EL (cell line): ENCODE results near the gene RNF213.

Experiments used
- DNase-seq: peaks from one replicate; pipeline ENCODE4 v3.0.0-alpha.2; 2016

The RNF213 gene

GRCh38 chr17:80260791-80261158, at the start of gene RNF213:
Gene RNF213 (plus strand): TSS chr17:80260852. CDS start chr17:80263682, 2,830 bp downstream.
- peak; percentile 49 for DNase-seq

DNA sequence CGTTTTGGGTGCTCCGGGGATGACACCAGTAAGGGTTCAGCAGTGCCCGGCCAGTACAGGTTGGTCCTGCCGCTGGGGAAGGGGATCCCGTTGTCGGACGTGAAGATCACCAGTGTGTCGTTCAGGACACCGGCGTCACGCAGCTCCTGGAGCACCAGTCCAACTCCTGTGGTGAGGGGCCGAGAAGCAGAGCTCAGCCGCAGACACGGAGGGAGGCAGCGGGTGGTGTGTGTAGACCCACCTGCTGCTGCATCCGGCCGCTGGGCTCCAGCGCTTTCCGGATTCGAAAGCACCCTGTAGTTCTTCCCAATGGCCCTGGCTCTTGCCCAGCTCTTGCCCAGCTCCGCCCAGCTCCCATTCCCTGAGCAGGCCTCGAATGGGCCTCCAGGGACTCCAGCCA, 48.5 kb upstream of the RNF213 start:
- no peak for DNase-seq

- DNase-seq, result no peak
These were observed 48.1 kb upstream of the RNF213 start for GRCh38 chr17:80212511-80212910.

DNA sequence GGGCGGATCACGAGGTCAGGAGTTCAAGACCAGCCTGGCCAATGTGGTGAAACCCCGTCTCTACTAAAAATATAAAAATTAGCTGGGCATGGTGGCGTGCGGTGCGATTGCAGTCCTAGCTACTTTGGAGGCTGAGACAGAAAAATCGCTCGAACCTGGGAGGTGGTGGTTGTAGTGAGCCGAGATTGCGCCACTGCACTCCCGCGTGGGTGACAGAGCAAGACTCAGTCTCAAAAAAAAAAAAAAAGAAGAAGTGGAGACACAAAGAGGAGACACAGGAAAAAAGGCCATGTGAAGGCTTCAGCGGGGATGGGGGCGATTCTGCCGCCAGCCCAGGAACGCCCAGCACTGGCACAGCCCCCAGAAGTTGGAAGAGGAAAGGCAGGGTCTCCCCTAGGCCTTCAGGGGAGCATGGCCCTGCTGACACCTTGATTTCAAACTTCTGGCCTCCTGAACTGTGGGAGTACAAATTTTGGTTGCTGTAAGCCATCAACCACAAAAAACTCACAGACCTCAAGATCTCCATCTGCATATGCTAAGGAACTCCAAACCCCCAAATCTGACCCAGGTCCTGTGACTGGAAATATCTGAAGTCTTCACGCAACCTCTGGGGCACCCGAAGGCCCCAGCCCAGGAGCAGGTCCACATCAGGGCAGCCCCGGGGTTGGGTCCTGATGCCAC, 47.5 kb upstream of the RNF213 start:
- no peak for DNase-seq

GRCh38 chr17:80213643-80213975, 47.0 kb upstream of the RNF213 start:
- DNase-seq, result no peak

GRCh38 chr17:80214012-80214877, 46.4 kb upstream of the RNF213 start:
- DNase-seq, result no peak

DNA sequence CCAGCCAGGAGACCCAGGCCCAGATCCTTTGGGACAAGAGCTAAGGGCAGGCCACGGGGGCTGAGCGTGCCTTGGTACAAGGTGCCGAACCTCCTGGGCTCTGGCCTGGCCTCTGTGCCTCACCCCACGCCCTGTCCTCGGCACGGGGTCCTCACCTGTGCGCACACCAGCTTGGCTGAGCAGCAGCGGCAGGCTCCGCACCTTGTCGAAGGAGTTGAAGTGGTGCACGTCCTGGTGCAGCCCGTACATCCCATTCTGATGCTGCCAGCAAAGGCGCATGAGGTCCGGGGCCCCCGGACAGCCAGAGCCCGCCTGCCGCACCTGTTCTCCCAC, 45.8 kb upstream of the RNF213 start:
- DNase-seq, result no peak

GRCh38 chr17:80216473-80217456, 43.9 kb upstream of the RNF213 start:
- DNase-seq, result no peak

DNA sequence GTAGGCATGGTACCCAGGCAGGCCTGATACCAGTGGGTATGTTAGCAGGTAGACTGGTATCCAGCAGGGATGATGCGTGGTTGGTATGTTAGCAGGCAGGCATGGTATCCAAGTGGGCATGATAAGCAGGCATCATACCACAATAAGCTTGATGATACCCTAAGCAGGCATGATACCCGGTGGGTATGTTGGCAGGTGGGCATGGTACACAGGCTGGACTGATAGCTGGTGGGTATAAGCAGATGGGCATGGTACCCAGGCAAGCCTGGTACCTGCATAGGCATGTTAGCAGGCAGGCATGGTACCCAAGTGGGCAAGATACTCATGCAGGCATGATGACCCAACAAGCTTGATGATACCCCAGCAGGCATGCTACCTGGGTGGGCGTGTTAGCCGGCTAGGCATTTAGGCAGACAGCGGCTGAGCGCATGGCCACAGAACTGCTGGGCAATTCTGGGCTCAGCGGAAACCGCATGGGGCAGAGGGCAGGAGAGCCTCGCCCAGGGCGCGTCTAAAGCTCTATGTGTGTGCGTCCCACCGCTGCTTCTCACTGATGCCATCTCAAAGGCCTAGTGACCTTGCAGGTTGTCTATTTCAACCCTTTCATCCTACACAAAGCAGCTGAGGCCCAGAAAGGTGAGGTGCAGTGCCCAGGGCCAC, 42.8 kb upstream of the RNF213 start:
- no peak for DNase-seq

GRCh38 chr17:80218391-80218790, 42.3 kb upstream of the RNF213 start:
- no peak for DNase-seq

- peak; percentile 90 for DNase-seq
These were observed 41.5 kb upstream of the RNF213 start for GRCh38 chr17:80219013-80219762.

- DNase-seq, result no peak
These were observed 40.9 kb upstream of the RNF213 start for GRCh38 chr17:80219763-80220053.

DNA sequence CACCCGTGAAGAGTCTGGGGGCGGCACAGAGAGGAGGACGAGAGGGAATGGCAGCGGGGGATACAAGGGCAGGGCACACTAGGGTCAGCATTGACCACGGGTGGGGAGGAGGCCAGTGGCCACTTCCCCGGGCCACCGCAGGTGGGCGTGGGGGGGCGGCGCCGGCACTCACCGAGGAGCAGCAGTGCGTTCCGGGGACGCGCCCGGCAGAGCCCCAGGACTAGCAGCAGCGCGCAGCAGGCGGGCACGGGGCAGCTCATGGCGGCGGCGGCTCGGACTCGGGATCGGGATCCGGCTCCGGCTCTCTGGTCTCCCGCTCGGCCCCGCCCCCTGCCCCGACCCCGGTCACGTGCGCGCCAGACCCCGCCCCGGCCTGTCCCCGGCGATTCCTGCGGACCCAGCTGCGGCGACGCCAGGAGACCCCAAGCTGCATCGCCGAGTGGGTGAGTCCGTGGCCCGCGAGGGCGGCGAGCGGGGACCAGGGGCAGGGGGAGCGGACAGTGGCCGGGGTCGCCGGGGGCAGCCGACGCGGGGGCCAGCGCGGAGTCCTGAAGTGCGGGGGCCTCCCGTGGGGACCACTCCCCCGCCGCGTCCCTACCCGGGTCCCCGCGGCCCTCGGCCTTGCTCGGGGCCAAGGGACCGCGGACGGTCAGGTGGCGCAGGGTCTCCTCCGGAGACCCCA, 40.5 kb upstream of the RNF213 start, which contains the start of the genes SGSH and SLC26A11:
Gene SGSH, minus strand, starts transcription at position 280 of the 682 bp plus-strand sequence. Its CDS starts 20 bp downstream, at position 260.
Gene SLC26A11, plus strand, starts transcription at position 374 of the 682 bp plus-strand sequence. CDS start 1,134 bp downstream, outside the sequence.
- peak; percentile 77 for DNase-seq

DNA sequence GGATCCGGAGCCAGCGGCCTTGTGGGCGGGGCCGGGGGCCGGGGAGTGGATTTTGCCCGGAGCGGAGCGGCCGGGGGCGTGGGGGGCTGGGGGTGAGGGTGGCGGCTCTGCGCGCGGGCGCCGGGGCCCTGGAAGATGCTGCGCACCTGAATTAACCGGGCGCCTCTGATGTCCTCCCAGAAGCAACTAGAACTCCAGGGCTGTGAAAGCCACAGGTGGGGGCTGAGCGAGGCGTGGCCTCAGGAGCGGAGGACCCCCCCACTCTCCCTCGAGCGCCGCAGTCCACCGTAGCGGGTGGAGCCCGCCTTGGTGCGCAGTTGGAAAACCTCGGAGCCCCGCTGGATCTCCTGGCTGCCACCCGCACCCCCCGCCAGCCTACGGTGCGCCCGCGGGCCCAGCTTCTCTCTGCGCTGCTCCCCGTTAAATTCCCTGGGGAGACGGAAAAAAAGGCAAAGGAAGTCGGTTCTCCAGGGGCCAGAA, 39.9 kb upstream of the RNF213 start:
- DNase-seq, result peak; percentile 13

GRCh38 chr17:80221351-80222105, 39.1 kb upstream of the RNF213 start:
- no peak for DNase-seq

DNA sequence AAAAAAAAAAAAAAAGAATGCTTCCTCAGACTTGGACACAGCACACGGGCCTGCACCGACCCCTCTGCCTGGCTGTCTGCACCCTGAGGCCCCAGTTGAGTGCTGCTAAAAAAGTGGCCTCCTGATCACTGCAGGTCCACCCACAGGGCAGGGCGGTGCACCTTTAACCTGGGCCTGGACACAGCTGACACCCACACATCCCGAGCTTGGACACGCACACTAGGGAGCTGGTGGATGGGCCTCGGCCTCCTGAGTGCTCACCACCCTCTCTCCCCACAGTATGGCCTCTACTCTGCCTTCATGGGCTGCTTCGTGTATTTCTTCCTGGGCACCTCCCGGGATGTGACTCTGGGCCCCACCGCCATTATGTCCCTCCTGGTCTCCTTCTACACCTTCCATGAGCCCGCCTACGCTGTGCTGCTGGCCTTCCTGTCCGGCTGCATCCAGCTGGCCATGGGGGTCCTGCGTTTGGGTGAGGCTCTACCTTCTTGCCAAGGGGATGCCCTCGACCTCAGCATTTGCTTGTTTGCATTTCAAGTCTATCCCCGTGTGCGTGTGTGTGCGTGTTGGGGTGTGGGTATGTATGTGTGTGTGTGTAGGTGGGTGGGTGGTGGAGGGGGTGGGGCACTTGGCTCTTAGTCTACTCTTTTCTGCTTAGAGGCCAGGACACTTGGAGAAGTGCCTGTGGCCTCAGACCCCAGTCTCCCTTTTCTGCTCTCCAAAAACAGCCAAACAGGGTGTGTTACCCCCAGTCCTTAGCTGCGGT, 38.1 kb upstream of the RNF213 start:
- no peak for DNase-seq

- no peak for DNase-seq
These were observed 37.4 kb upstream of the RNF213 start for GRCh38 chr17:80223142-80223815.

DNA sequence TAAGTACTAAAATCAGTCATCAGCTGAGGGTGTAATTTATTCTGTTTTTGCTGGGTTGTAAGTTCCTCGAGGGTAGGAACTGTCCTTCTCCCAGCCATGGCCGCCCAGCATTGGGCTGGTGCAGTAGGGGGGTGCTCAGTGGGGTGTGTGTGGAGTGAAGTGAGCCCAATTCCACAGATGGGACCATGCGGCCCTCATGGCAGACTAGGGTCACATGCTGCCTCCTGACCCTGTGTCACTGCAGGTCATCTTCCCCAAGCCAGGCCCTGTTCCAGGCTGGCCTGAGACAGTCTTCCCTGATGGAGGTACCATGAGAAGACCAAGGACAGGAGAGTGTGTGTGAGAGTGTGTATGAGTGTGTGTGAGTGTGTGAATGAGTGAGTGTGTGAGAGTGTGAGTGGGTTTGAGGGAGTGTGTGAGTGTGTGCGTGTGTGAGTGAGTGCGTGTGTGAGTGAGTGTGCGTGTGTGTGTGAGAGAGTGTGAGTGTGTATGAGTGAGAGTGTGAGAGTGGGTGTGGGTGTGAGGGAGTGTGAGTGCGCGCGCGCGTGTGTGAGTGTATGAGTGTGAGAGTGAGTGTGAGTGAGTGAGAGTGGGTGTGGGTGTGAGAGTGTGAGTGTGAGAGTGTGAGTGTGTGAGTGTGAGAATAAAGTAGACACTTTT, 36.7 kb upstream of the RNF213 start:
- no peak for DNase-seq
